GM11168 (cell line): ENCODE results near the gene MORC4.

Source experiments
- in situ Hi-C: fragments of 300-500 bp; cut with MboI; formaldehyde crosslinking; loops from one replicate; pipeline ENCODE4 v1.12.0; 2022; ENCODE audit warnings: low sequenced_read_pairs; ENCODE audit not compliant: unreplicated experiment

MORC4 gene

DNA sequence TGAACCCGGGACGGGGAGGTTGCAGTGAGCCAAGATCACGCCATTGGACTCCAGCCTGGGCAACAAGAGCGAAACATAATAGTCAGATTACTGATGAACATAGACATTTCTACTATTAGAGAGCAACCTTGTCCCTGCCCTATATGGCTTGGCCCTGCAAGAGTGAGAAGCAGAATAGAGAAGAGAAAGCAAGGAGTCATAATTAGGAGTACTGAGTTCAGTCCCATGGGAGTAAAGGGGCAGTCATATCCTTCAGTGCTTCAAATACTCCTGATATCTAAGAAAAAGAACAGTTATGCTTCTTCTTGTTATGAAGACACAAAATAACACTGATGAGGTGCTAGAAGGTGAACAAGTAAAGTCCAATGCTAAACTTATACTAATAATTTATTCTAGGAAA is 46.0 kb downstream of the MORC4 start:
- in situ Hi-C loops = no loop called here

GRCh38 chrX:106952988-106953387 is 47.0 kb downstream of the MORC4 start:
- in situ Hi-C loops = no loop called here

GRCh38 chrX:106952538-106952937 is 47.5 kb downstream of the MORC4 start:
- in situ Hi-C loops = no loop called here

DNA sequence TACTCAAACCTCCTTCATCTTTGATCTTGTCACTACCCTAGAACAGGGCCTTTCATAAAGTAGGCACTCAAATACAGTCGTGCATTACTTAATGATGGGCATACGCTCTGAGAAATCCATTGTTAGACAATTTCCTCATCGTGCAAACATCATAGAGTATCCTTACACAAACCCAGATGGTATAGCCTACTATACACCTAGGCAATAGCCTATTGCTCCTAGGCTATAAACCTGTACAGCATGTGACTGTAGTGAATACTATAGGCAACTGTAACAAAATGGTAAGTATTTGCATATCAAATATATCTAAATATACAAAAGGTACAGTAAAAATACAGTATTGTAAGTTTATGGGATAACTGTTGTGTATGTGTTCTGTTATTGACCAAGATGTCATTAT is 47.9 kb downstream of the MORC4 start:
- in situ Hi-C loops = no loop called here

DNA sequence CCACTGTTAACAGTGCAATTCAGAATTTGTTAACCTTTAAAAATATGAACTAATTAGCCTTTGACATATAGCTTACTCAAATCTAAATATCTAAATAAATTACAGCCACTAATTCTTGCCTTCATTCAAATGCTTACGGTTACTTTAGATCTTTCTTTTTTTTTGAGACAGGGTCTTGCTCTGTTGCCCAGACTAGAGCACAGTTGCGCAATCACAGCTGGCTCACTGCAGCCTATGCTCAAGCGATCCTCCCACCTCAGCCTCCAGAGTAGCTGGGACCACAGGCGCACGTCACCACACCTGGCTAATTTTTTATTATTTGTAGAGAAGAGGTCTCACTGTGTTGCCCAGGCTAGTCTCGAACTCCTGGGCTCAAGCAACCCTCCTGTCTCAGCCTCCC is 48.8 kb downstream of the MORC4 start:
- in situ Hi-C loops = no loop called here

GRCh38 chrX:106950381-106950780 is 49.6 kb downstream of the MORC4 start:
- in situ Hi-C loops = no loop called here

DNA sequence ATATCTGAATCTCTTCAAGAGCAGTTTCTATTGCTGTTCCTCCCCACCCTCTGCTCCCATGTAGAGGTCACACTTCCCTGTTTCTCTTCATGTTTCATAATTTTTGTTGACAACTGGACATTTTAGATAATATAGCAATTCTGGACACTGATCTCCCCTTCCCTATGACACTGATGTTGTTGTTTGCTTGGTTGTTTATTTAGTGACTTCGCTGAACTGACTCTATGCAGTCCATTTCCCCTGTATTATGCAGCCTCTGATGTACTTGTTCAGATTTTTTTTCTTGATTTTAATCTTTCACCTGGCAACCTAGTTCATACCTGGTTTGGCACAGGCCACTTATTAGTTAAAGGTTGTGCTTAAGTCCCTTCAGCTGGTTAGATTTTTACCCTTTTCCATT is 50.6 kb downstream of the MORC4 start:
- in situ Hi-C loops = no loop called here

GRCh38 chrX:106948641-106949040 is 51.4 kb downstream of the MORC4 start:
- in situ Hi-C loops = no loop called here

GRCh38 chrX:106946464-106946863 is 53.5 kb downstream of the MORC4 start:
- in situ Hi-C loops = no loop called here

DNA sequence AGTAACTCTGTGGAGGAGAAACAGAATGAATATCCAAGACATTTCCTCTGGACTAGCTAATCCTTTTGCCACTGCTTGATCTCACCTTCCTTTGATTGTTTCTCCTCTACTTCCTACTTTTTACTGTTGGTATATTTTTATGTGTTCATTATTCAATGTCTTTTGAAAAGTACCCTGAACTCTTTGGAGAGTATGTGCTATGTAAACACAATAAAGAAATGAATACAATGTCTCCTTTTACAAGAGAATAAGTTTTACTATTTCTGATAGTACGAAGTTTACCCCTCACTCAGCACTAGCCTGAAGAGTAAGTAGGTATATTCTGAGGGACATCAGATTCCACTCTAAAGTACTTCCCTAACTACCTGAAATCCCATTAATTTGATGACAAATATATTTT is 59.9 kb downstream of the MORC4 start:
- in situ Hi-C loops = no loop called here

DNA sequence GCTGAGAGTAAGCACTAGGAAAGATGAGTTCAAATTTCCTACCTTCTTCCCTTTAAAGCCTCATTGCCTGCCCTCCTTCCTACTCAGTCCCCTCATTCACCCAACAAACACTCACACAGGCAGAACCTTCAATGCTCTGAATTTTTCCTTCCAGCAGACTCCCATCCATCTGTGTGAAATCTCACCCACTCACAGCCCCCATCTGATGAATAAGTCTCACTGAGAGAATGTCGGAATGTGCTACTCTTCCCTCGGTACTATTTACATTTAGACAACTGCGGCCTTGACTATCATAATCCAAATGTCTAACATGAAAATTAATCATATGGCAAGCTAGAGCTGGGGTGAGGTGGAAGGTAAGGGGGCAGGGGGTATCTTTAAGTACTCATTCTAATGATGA is 60.4 kb downstream of the MORC4 start:
- in situ Hi-C loops = no loop called here

DNA sequence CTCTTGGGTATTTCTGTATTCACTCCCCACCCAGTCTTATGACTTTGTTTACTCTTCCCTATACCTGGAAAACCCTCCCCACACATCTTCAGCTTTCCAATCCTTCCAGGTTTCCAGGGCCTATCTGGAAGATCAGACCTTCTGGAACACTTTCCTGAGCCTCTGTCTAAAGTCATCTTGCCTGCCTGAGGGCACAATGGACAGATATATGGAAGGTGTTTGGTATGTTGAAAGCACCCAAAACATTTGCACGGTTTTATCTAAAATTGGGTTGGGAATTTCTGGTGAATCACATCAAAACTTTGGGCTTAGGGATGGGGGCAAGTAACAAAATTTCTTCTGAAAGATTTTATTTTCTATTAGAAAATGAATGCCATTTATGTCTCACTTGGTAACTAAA is 63.8 kb downstream of the MORC4 start:
- in situ Hi-C loops = no loop called here

DNA sequence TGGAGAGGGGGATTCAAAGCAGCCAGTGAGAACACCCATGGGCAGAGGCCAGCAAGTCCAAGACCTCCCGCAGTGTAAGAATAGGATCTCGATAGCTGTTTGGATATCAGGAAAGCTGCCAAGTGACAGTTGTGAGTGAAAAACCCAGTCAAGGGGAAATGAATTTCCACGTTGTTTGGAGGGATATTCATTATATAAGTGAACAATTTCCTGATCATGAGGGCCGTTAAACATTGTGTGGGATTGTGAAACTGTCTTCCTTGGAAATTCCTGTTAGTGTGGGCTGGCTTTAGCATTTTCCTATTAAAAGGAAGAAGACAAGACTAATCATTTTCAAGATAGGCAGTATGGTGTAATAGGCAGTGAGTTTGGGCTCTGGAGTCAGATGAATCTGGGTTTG is 64.8 kb downstream of the MORC4 start:
- in situ Hi-C loops = no loop called here

GRCh38 chrX:106933538-106933961 is 66.5 kb downstream of the MORC4 start:
- in situ Hi-C loops = no loop called here

- in situ Hi-C loops = no loop called here
Measured at GRCh38 chrX:106932960-106933537, 67.0 kb downstream of the MORC4 start.

- in situ Hi-C loops = no loop called here
Measured at GRCh38 chrX:106932492-106932923, 67.5 kb downstream of the MORC4 start.

GRCh38 chrX:106931831-106932491 is 68.1 kb downstream of the MORC4 start:
- in situ Hi-C loops = no loop called here

- in situ Hi-C loops = no loop called here
Measured at GRCh38 chrX:106928227-106928626, 71.8 kb downstream of the MORC4 start.

- in situ Hi-C loops = no loop called here
Measured at GRCh38 chrX:106927700-106928099, 72.3 kb downstream of the MORC4 start.

GRCh38 chrX:106927023-106927422 is 73.0 kb downstream of the MORC4 start:
- in situ Hi-C loops = no loop called here

DNA sequence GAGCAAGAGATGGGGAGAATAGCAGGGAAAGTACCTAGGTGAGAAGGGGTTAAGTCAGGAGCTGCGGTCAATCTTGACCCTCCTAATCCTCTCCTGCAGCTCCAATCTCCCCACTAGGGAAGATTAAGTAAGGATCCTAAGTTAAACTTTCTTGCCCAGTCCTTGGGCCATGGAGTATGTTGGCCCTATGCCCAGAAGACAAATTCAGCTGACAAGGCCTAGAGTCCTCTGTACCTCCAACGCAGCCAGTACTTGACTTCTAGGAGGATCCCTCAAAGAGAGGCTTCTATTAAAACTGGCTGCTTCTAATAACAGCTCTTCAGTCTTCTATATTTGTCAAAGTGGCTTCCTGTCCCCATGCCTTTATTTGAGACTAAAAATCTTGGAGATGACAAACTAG is 78.4 kb downstream of the MORC4 start:
- in situ Hi-C loops = no loop called here

DNA sequence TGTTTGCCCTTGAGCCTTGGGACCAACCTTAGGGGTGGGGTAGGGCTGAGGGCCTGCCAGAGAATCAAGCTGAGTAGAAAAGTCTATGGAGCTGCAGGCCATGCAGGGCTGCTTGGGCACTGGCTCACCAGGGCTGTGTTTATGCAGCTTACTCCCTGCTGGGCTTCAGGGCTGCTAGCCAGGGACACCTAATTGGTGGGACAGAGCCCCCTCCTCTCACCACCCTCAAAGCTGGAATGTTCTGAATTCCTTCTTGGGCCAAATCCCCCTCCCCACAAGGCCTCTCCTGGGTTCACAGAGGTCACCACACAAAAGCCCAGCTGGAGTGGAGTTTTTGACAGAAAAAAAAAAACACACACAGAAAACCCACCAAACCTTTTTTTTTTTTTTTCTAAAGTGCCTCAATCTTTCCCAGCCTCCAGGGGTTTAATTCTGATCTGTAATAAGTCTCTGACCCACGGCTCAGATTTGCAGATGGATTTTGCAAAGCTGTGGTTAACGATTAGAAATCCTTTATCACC is 80.0 kb downstream of the MORC4 start, which contains the start of gene CLDN2:
CLDN2 (plus strand) TSS at position 471 of the 521 bp plus-strand sequence. CDS start 7,827 bp downstream, outside the sequence.
- in situ Hi-C loops = no loop called here
